OCI-LY1 (cell line): Measurements from ENCODE around the gene POPDC3.
"Not testable (repeated sequence)": the region's sequence is repeated elsewhere in the genome, so short reads cannot be mapped to it uniquely, and the experiment has no call there.

Experiments
- H2AFZ ChIP-seq: fragments of 200-600 bp; sonication (generic), shearing (Covaris generic); 2 replicates; pipeline ENCODE4 v1.6.0; 2014; ENCODE audit warnings: antibody characterized with exemption, mild to moderate bottlenecking, low read length
- H3F3A ChIP-seq: fragments of 200-600 bp; sonication (generic), shearing (Covaris generic); 2 replicates; pipeline ENCODE4 v1.6.0; 2014; ENCODE audit warnings: mild to moderate bottlenecking, antibody characterized with exemption, low read length, moderate library complexity; ENCODE audit not compliant: insufficient read depth
- H3K27ac ChIP-seq: fragments of 200-600 bp; sonication (generic); 2 replicates; pipeline ENCODE4 v1.5.1; 2014; ENCODE audit warnings: low read length, mixed run types, mild to moderate bottlenecking, low read depth; ENCODE audit not compliant: poor library complexity, severe bottlenecking
- H3K27me3 ChIP-seq: fragments of 200-600 bp; sonication (generic); 2 replicates; pipeline ENCODE4 v1.6.0; 2014; ENCODE audit warnings: antibody characterized with exemption, mild to moderate bottlenecking, low read length, moderate library complexity; ENCODE audit not compliant: insufficient read depth
- H3K36me3 ChIP-seq: fragments of 200-600 bp; sonication (generic); 2 replicates; pipeline ENCODE4 v1.6.1; 2014; ENCODE audit warnings: mild to moderate bottlenecking, antibody characterized with exemption, low read length, moderate library complexity, mixed read lengths; ENCODE audit not compliant: insufficient read depth
- H3K4me1 ChIP-seq: fragments of 200-600 bp; sonication (generic); 2 replicates; pipeline ENCODE4 v1.5.1; 2014; ENCODE audit warnings: mild to moderate bottlenecking, low read length, moderate library complexity; ENCODE audit not compliant: insufficient read depth, severe bottlenecking
- H3K4me2 ChIP-seq: fragments of 200-600 bp; sonication (generic), shearing (Covaris generic); 2 replicates; pipeline ENCODE4 v1.6.1; 2014; ENCODE audit warnings: low read length
- H3K4me3 ChIP-seq: fragments of 200-600 bp; sonication (generic); 2 replicates; pipeline ENCODE4 v1.5.1; 2014; ENCODE audit warnings: low read length, low read depth, mild to moderate bottlenecking, mixed read lengths; ENCODE audit not compliant: poor library complexity, severe bottlenecking
- H3K79me2 ChIP-seq: fragments of 200-600 bp; shearing (Covaris generic); 2 replicates; pipeline ENCODE4 v1.6.1; 2016; ENCODE audit warnings: mixed run types, low read length, mixed read lengths; ENCODE audit not compliant: insufficient read depth
- H3K9ac ChIP-seq: fragments of 200-600 bp; sonication (generic), shearing (Covaris generic); 2 replicates; pipeline ENCODE4 v1.6.1; 2014; ENCODE audit warnings: mild to moderate bottlenecking, low read length, mixed read lengths
- H3K9me2 ChIP-seq: fragments of 200-600 bp; sonication (generic), shearing (Covaris generic); 2 replicates; pipeline ENCODE4 v1.6.1; 2014; ENCODE audit warnings: low read depth, mild to moderate bottlenecking, low read length, mixed read lengths
- H3K9me3 ChIP-seq: fragments of 200-600 bp; shearing (Covaris generic); 2 replicates; pipeline ENCODE4 v1.6.1; 2014; ENCODE audit warnings: low read length, mixed read lengths
- H4K20me1 ChIP-seq: fragments of 200-600 bp; sonication (generic), shearing (Covaris generic); 2 replicates; pipeline ENCODE4 v1.6.0; 2016; ENCODE audit warnings: mild to moderate bottlenecking, low read length; ENCODE audit not compliant: insufficient read depth
- CTCF ChIP-seq: fragments of 200-600 bp; sonication (generic), shearing (Covaris generic); IDR thresholded peaks from 2 replicates; pipeline ENCODE4 v1.5.1; 2017; ENCODE audit warnings: mild to moderate bottlenecking, antibody characterized with exemption, low read length, moderate library complexity, mixed read lengths
- EZH2 ChIP-seq: fragments of 200-600 bp; sonication (generic), shearing (Covaris generic); IDR thresholded peaks from 2 replicates; pipeline ENCODE4 v1.8.0; 2017; ENCODE audit warnings: borderline replicate concordance, mixed run types, mild to moderate bottlenecking, antibody characterized with exemption, low read length, moderate library complexity, mixed read lengths

POPDC3 gene

GRCh38 chr6:105174512-105174911 lies 5.3 kb downstream of the POPDC3 start:
- Histone ChIP-seq H3K9me2 (no peaks in the 10 kb centered on the region), H3F3A (no peaks in the 10 kb centered on the region), H3K4me1 (no peaks in the 10 kb centered on the region), H3K4me3 (no peak overlapping the region), H3K27ac (no peak overlapping the region), H3K79me2 (no peaks in the 10 kb centered on the region), H3K4me2 (no peak overlapping the region), H3K9me3 (no peaks in the 10 kb centered on the region), H3K27me3 (no peaks in the 10 kb centered on the region), H2AFZ (no peak overlapping the region), H3K36me3 (no peaks in the 10 kb centered on the region), H3K9ac (no peak overlapping the region), H4K20me1 (no peaks in the 10 kb centered on the region)
- TF ChIP-seq CTCF (no peak), EZH2 (no peak)

- not testable (repeated sequence) for H3K79me2 ChIP-seq, H3K27ac ChIP-seq, H3K4me1 ChIP-seq, H3K4me3 ChIP-seq, H3K9ac ChIP-seq, H3K36me3 ChIP-seq, H3K9me3 ChIP-seq, H2AFZ ChIP-seq, H3K4me2 ChIP-seq, H3F3A ChIP-seq, H4K20me1 ChIP-seq, H3K27me3 ChIP-seq, H3K9me2 ChIP-seq
Observed at GRCh38 chr6:105172515-105172914, 7.3 kb downstream of the POPDC3 start.

GRCh38 chr6:105170059-105170458 lies 9.8 kb downstream of the POPDC3 start:
- Histone ChIP-seq H3K27ac (no peak overlapping the region), H3K4me3 (no peak overlapping the region), H2AFZ (no peak overlapping the region), H3K9me3 (no peaks in the 10 kb centered on the region), H3K36me3 (no peaks in the 10 kb centered on the region), H3K9ac (no peak overlapping the region), H3K4me1 (no peaks in the 10 kb centered on the region), H3K27me3 (no peaks in the 10 kb centered on the region), H3K9me2 (no peaks in the 10 kb centered on the region), H3F3A (no peaks in the 10 kb centered on the region), H3K4me2 (no peak overlapping the region), H4K20me1 (no peaks in the 10 kb centered on the region), H3K79me2 (no peaks in the 10 kb centered on the region)
- no peak for TF ChIP-seq CTCF
- TF ChIP-seq EZH2: no peak

GRCh38 chr6:105167914-105168313 lies 11.9 kb downstream of the POPDC3 start:
- H4K20me1 ChIP-seq: no peaks in the 10 kb centered on the region
- no peaks in the 10 kb centered on the region for H3K79me2 ChIP-seq
- no peaks in the 10 kb centered on the region for H3K9me2 ChIP-seq
- H3K4me2 ChIP-seq: no peak overlapping the region
- no peaks in the 10 kb centered on the region for H3K4me1 ChIP-seq
- H3K9me3 ChIP-seq: no peaks in the 10 kb centered on the region
- TF ChIP-seq EZH2: no peak
- TF ChIP-seq CTCF: no peak
- H3K9ac ChIP-seq: no peak overlapping the region
- H3K36me3 ChIP-seq: no peaks in the 10 kb centered on the region
- H3F3A ChIP-seq: no peaks in the 10 kb centered on the region
- H3K27me3 ChIP-seq: no peaks in the 10 kb centered on the region
- no peak overlapping the region for H3K27ac ChIP-seq
- H3K4me3 ChIP-seq: no peak overlapping the region
- no peak overlapping the region for H2AFZ ChIP-seq
